ENCODE results near the gene STIL.
A peak's percentile ranks its signal among the peaks of the same experiment; 100 is the strongest.
"Not testable (repeated sequence)": the region's sequence is repeated elsewhere in the genome, so short reads cannot be mapped to it uniquely, and the experiment has no call there.

Gene STIL

GRCh38 chr1:47210666-47211065 lies 103.3 kb downstream of the STIL start:
- ChIA-PET CTCF (no interaction called here), POLR2A (ENCODE audit: low non-redundant PET) (no interaction called here)
- no peak overlapping the region for H3K27ac ChIP-seq
- TF ChIP-seq CTCF (conservative IDR thresholded peaks at IDR 0.05; ENCODE audit: low read depth), result no peak
- peak; percentile 49 for DNase-seq (ENCODE audit: low spot score)

DNA sequence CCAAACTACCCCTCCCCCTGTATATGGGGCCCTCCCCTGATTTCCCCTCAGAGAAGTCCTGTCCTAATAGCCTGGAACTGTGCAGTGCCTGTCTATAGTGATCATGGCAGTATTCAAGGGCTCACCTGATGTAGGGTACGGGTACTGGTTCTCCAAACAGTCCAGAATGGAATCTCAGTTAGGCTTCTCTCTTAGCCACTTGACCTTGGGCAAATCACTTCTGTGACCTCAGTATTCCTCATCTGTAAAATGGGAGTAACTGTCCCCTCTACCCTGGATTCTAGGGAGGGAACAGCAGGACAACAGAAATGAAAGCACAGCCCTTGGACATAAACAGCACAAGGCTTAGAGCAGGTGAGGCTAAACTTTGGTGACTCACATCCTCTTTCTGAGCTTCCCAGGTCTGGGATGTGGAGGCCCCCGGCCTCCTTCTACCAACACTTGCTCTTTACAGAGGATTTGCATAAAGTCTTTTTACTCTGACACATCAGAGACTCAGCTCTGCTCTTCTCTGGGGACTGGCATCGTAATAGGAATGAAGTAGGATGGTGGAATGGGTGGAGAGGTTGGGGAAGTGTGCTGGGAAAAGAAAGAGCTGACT lies 104.1 kb downstream of the STIL start:
- ChIA-PET CTCF (interaction anchor here (0.6 kb wide), 1 partner anchor 869 kb away, joined by 3 read pairs; no protein-coding TSS in a partner anchor), POLR2A (ENCODE audit: low non-redundant PET) (no interaction called here)
- H3K27ac ChIP-seq, result no peak overlapping the region
- no peak for DNase-seq (ENCODE audit: low spot score)
- TF ChIP-seq CTCF (conservative IDR thresholded peaks at IDR 0.05; ENCODE audit: low read depth), result no peak

DNA sequence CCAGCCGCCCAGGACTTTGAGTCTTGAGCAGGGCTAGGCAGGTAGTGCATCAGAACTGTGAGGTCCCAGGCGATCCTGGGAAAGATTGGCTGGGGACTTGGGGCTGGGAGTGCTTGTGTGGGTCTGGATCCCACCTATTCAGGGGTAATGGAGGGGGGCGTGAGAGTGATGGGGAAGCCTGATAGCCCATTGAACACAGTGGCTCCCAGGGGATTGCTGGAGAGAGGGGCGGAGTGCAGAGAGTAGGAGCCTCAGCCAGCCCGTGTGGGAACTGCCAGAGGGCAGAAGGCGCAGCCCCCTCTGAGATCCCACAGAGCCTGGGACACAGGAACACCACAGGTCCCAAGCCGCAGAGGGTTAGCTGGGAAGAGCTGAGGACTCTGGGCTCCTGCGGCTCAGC lies 104.9 kb downstream of the STIL start:
- DNase-seq (ENCODE audit: low spot score), result no peak
- TF ChIP-seq CTCF (conservative IDR thresholded peaks at IDR 0.05; ENCODE audit: low read depth), result no peak
- no peak overlapping the region for H3K27ac ChIP-seq
- ChIA-PET POLR2A (ENCODE audit: low non-redundant PET) (no interaction called here), CTCF (interaction anchor here (0.6 kb wide), 1 partner anchor 868 kb away, joined by 3 read pairs; no protein-coding TSS in a partner anchor)

DNA sequence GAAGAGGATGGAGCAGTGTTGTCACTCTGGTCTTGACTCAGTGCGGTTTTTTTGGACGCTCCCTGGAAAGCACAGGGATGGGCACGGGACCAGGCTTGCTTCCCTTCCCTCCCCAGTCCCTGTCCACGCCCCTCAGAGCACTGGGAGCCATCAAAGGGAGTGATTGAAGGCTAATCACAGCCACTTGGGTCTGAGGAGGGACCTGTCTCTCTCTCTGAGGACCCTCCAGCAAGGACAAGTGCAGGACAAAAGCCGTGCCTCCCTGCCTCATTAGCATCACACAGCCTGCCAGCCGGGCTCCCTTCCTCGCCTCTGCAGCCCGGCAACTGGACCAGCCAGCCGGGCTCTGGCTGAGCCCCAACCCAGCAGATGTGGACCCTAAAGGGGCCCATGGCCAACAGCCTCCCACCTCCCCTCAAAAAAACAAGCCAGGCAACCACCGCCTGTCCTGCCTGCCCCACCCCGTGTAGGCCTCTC lies 105.5 kb downstream of the STIL start:
- DNase-seq (ENCODE audit: low spot score), result no peak

DNA sequence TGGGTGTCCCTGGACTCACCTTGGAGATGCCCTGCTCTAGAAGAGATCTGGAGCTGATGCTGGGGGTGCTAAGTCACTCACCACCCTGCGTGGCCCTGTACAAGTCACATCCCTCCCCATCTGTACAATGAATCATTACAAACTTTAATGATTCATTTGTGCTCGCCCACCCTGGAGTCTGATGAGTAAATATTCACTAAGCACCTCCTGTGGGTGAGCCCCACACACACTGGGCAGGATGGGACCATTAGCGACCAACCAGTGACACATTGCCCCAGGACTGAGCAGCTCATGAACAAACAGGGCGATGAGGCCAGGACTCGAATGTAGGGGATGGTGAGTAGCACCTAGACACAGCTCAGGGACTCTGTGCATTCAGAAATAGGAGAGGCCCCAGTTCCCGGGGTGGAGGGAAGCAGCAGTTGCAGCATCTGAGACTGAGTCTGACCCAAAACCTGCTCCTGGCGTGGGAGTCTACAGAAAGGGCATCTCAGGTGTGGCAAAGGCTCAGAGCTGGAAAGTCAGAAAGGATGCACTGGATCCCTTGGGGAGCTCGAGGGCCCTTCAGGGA lies 106.1 kb downstream of the STIL start:
- POLR2A ChIA-PET (ENCODE audit: low non-redundant PET), result no interaction called here
- CTCF ChIA-PET, result interaction anchor here (0.6 to 1.4 kb wide), 2 partner anchors 15 to 136 kb away, joined by 4 to 8 read pairs; no protein-coding TSS in a partner anchor
- no peak overlapping the region for H3K27ac ChIP-seq
- no peak for DNase-seq (ENCODE audit: low spot score)
- TF ChIP-seq CTCF (conservative IDR thresholded peaks at IDR 0.05; ENCODE audit: low read depth), result no peak

More for the DNA sequence above, 105.5 kb downstream of the STIL start:
- no peak overlapping the region for H3K27ac ChIP-seq
- ChIA-PET POLR2A (ENCODE audit: low non-redundant PET) (no interaction called here), CTCF (interaction anchor here (0.6 to 1.4 kb wide), 2 partner anchors 16 to 136 kb away, joined by 4 to 8 read pairs; no protein-coding TSS in a partner anchor)
- no peak for TF ChIP-seq CTCF (conservative IDR thresholded peaks at IDR 0.05; ENCODE audit: low read depth)

DNA sequence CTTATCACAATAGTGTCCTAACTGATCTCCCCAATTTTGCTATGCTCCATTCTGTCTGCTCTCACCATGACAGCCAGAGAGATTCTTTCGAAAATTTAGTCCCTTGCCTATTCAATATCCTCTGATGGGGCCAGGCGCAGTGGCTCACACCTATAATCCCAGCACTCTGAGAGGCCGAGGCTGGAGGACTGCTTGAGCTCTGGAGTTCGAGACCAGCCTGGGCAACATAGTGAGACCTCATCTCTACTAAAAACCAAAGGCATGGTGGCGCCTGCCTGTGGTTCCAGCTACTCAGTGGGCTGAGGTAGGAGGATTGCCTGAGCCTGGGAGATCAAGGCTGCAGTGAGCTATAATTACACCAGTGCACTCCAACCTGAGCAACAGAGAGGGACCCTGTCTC lies 108.0 kb downstream of the STIL start:
- POLR2A ChIA-PET (ENCODE audit: low non-redundant PET), result no interaction called here
- no peak for TF ChIP-seq CTCF (conservative IDR thresholded peaks at IDR 0.05; ENCODE audit: low read depth)
- CTCF ChIA-PET, result interaction anchor here (1.4 kb wide), 1 partner anchor 12 kb away, joined by 4 read pairs; no protein-coding TSS in a partner anchor

GRCh38 chr1:47203504-47203903 lies 110.4 kb downstream of the STIL start:
- CTCF ChIA-PET; DNase-seq (ENCODE audit: low spot score); POLR2A ChIA-PET (ENCODE audit: low non-redundant PET); H3K27ac ChIP-seq: not testable (repeated sequence)

More for the DNA sequence above, 108.0 kb downstream of the STIL start:
- DNase-seq (ENCODE audit: low spot score), result no peak
- H3K27ac ChIP-seq, result no peak overlapping the region

All from RWPE1 (cell line).